GM21390 (cell line): Measurements from ENCODE around the gene DPP6.
"Not testable (repeated sequence)": the region's sequence is repeated elsewhere in the genome, so short reads cannot be mapped to it uniquely, and the experiment has no call there.

Source experiments
- ATAC-seq: cut with Tn5 transposase; IDR thresholded peaks from one replicate; pipeline ENCODE4 v1.9.1; 2021; ENCODE audit not compliant: unreplicated experiment

DPP6 gene

DNA sequence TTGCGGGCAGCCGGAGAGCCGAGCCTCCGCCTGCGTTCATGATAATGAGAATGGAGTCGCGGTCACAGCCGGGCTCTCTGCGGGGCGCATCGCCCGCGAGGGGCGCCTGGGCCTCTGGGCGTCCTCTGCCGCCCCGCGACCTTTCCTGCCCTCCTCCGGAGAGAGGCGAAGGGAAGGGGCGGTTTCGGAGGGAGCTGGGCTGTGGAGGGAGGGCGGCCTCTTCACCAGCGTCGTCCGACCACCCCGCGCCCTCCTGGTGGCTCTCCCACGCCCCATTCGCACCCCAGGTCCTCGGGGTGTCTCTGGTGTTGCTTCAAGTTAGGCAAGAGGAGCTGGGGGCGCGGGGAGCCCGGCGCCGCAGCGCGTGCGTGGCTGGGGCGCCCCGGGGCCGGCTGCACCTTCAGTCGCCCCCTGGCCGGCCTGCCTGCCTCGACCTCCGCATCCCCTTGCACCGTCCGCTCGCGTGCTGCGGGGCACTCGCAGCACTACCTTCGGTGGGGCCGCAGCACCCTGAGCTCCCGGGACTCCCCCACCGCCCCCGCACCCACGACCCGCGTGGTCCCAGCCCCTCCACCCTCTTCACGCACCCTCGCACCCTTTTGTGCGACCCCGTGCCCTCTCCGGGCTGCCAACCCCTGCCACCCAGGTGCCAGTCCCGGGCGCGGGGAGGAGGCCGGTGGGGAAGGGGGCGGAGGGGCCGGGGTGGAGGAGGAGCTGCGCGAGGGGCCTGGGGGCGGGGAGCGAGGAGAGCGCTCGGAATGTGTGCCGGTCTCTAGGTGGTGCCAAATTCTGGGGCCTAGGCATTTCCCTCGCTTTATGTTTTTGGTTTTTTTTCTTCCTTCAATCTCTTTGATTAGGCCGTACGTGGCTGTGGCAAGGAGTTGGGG, at the start of gene DPP6:
Gene DPP6, plus strand, starts transcription at position 756 of the 887 bp plus-strand sequence.
- not testable (repeated sequence) for ATAC-seq

- not testable (repeated sequence) for ATAC-seq
Observed at GRCh38 chr7:154009423-154009911, 42.7 kb upstream of the DPP6 start.

DNA sequence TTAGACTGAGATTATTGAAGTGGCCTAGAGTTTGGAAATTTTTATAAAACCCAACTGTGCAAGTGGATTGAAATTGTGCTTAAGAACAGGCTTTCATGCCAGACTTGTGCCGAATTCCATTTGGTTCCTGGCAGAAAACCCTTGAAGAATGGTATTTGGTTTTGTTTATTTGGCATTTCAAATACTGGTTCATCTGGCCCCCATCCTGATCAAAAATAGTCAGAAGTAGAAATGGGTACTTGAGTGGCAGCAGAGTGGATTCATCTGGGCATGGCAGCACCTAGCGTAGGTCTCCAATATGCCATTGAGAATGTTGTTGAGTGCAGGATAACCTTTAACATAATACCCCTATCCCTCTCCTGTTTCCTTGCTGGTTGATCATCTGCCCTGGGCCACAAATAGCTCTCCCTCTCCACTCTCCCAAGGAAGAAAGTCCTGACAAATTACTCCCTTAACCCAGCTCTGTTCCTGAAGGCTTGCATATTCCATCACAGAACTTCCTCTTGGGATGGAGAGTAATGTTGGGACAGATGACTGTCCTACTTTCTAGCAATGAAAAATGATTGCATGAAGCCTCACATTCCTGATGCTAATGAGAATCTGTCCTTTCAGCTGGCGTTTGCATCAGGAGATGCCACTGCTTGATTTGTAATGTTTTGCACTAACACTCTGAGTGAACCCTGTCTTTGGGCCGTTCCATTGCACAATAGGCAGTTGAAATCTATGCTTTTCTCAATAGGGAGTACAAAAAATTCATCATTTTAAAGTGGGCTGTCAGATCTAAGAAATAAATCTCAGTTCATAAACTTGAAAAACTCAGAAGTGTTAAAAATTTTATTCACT, 41.3 kb upstream of the DPP6 start:
- not testable (repeated sequence) for ATAC-seq

DNA sequence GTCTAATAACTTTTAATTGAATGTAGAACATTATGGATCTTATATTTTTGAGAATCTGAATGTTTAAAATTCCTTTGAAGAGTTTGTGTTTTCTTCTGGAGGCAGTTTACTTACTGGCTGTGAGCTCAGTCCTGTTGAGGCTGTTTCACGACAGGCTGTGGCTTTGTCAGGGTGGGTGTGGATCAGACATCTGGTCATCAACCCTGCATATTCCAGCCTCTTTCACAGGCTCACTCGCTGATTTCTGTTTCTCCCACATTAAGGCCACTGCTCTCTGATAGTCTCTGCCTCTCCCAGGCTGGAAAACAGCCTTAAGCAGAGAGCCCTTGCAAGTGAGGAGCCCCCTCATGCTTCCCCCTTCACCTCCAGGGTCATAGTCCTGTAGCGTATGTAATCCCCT, 39.4 kb upstream of the DPP6 start:
- not testable (repeated sequence) for ATAC-seq

DNA sequence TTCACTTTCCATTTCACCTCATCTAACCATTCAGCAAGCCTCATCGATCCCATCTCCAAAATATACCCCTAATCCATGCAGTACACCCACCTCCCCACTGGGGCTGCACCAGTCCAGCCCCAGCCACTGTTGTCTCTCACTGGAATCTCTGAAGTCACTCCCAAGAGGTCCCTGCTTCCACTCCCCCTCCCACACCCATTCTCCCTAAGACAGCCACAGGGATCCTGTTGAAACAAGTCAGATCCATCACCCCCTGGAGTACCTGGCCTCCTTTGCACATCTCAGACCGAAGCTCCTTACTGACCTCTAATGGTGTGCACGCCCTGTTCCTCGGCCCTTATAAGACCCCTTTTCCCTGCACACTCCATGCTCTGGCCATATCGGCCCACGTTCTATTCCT, 36.6 kb upstream of the DPP6 start:
- ATAC-seq, result not testable (repeated sequence)

GRCh38 chr7:154018354-154018753, 33.8 kb upstream of the DPP6 start:
- ATAC-seq, result not testable (repeated sequence)

- ATAC-seq, result not testable (repeated sequence)
Observed at GRCh38 chr7:154027805-154028204, 24.4 kb upstream of the DPP6 start.

GRCh38 chr7:154030476-154031080, 21.6 kb upstream of the DPP6 start:
- ATAC-seq, result not testable (repeated sequence)

DNA sequence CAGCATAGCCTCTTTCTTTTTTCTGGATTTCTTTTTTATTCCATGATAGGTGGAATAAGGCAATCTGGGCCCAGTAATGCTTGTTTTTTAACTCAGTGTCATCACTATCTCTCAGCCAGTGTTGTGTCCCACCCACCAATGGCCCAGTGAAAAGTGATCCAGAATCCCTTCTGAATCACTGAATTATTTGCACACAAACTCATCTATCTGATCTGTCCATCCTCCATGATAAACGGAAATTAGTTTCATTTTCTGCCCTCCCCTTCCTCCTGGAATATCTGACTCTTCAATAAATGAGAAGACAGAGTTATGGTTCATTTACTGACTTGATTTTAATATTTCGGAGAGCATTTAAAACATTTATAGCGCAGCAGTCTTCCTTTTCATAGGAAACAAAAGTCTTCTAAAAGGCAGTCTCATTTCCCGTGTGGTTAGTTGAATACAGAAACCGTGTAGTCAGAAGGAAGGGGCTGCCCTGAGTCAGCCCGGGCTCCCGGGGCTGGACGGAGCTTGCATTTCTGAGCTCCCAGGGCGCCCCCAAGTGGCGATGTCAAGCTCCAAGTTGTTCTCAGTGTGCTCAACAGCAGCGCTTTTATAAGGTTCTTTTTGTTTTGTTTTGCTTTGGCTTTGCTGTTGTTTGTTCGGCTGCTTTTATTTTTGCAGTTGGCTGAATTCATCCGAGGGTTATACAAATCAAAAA, 12.6 kb upstream of the DPP6 start:
- peak; percentile 86 for ATAC-seq

GRCh38 chr7:154050394-154050793, 1.8 kb upstream of the DPP6 start:
- ATAC-seq, result not testable (repeated sequence)

DNA sequence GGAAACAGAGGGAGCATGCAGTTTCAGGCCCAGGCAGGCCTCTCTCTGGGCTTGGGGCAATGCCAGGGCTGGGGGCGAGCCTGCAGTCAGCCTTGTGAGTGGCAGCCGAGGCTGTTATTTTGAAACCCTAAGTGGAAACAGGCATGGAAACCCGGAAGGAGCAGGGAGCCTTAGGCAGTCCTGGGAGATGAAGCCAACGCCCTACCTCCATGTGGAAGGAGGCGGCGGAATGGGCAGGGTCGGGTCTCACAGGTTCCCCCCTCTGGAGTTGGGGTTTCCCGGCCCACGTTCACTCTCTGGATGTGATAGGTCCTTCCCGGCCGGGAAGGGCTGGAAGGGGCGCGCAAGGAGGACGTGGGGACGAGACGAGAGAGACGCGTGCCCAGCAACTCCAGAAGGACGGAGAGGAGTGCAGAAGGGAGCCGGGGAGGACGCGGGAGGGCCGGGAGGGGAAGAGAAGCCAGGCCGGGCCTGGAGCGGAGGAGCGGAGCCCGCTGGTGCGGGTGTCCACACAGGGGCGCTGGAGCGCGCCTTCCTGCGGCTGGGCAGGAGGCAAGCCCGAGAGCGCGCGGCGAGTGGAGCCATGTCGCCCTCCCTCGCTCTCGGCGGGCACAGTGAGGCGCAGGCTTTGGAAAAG, 1.1 kb upstream of the DPP6 start:
- ATAC-seq, result not testable (repeated sequence)

GRCh38 chr7:154052530-154053252, 493 bp downstream of the DPP6 start:
- not testable (repeated sequence) for ATAC-seq

DNA sequence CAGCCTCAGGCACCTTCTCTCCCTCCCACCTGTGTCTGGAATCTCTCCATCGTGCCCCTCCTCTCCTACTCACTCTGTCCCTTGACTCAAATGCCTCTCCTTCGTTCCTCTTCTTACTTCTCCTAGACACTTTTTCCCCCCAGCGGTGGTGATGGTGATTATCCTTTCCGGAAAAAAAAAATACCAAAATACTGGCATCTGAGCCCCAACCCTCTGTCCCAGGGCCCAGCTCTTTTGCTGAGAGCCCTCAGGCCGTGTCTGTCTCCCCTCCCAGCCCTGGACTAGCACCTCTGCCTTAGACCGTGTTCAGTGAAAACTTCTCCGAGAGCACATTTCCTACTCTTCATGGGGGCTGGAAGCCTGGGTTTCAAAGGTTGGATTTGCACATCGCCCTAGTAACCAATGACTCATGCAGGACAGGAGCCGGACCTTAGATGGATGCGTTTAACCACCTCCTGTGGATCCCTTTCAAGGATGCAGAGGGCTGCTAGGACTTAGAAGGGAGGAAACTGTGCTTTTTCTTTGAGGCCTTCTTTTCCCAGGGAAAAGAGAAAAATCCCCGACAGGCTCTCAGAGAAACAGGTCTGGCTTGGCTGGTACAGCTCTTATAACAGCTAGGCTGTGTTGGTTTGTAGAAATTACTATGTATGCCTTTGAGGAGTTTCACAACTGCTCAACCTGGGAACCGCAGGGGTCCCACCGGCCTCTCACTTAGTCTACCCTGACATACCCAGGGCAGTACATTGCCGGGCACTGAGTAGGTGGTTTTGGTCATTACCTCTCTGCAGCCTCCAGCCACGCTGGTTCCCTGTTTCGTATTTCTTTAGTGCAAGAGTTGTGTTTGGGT, 1.5 kb downstream of the DPP6 start:
- ATAC-seq, result not testable (repeated sequence)

- ATAC-seq, result not testable (repeated sequence)
Observed at GRCh38 chr7:154054664-154055063, 2.5 kb downstream of the DPP6 start.

- ATAC-seq, result not testable (repeated sequence)
Observed at GRCh38 chr7:154055491-154056106, 3.4 kb downstream of the DPP6 start.

GRCh38 chr7:154058783-154059182, 6.6 kb downstream of the DPP6 start:
- ATAC-seq, result not testable (repeated sequence)

- ATAC-seq, result not testable (repeated sequence)
Observed at GRCh38 chr7:154060551-154060950, 8.4 kb downstream of the DPP6 start.

GRCh38 chr7:154071833-154072232, 19.6 kb downstream of the DPP6 start:
- ATAC-seq, result not testable (repeated sequence)
